Chondrocyte (in vitro differentiated cells): ENCODE measurements around the gene PTPMT1. TPM values are rescaled to one million over a fixed set of nuclear protein-coding genes. Genes with fewer than 3 reads are reported as not detected.
"Not testable (repeated sequence)": the region's sequence is repeated elsewhere in the genome, so short reads cannot be mapped to it uniquely, and the experiment has no call there.

Source experiments
- DNase-seq: peaks from one replicate; pipeline ENCODE4 v3.0.0; 2021; ENCODE audit warnings: mixed read lengths, low spot score
- H3K27ac Mint-ChIP-seq: one replicate; pipeline ENCODE4 v1.8.0; 2021; ENCODE audit warnings: mild to moderate bottlenecking, moderate library complexity, mixed read lengths; ENCODE audit not compliant: unreplicated experiment
- H3K27me3 Mint-ChIP-seq: 2 replicates; pipeline ENCODE4 v1.8.0; 2021; ENCODE audit warnings: low read depth, mixed read lengths
- H3K36me3 Mint-ChIP-seq: 2 replicates; pipeline ENCODE4 v1.8.0; 2021; ENCODE audit warnings: low read depth, mixed read lengths
- H3K4me1 Mint-ChIP-seq: 2 replicates; pipeline ENCODE4 v1.8.0; 2021; ENCODE audit warnings: low read depth, mild to moderate bottlenecking, mixed read lengths
- H3K4me3 Mint-ChIP-seq: one replicate; pipeline ENCODE4 v1.8.0; 2021; ENCODE audit warnings: mild to moderate bottlenecking, moderate library complexity, mixed read lengths; ENCODE audit not compliant: unreplicated experiment
- H3K9me3 Mint-ChIP-seq: 2 replicates; pipeline ENCODE4 v1.8.0; 2021; ENCODE audit warnings: low read depth, mixed read lengths
- total RNA-seq: library from RNA; stranded (reverse); gene quantifications from 3 replicates; pipeline ENCODE4 v1.2.1, GENCODE V29; 2021
- TF ChIP-seq, protein P1 (sequence below): fragments of 200-600 bp; sonication (generic); IDR thresholded peaks from 2 replicates; pipeline ENCODE4 v1.5.0; 2021; ENCODE audit warnings: antibody characterized with exemption, mild to moderate bottlenecking, moderate library complexity

Gene PTPMT1
- total RNA-seq, 1 donor from 2014 or later, result 43.5 TPM

DNA sequence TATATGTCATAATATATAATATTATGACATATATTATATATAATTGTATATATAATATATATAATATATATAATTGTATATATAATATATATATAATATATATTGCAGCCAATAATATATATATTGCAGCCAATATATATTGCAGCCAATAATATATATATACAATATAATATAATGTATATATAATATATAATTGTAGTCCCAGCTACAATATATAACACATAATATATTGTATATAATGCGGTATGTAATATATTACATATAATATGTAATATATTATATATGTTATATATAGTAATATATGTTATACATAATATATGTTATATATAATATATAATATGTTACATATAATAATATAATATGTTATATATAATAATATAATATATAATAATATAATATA, 6.7 kb upstream of the PTPMT1 start:
- DNase-seq, result no peak
- Mint-ChIP-seq H3K4me1 (peaks cover 2% of the 10 kb centered on the region), H3K27ac (no peak overlapping the region), H3K9me3 (no peaks in the 10 kb centered on the region), H3K36me3 (no peaks in the 10 kb centered on the region), H3K4me3 (no peak overlapping the region), H3K27me3 (no peaks in the 10 kb centered on the region)
- TF ChIP-seq, protein P1, sequence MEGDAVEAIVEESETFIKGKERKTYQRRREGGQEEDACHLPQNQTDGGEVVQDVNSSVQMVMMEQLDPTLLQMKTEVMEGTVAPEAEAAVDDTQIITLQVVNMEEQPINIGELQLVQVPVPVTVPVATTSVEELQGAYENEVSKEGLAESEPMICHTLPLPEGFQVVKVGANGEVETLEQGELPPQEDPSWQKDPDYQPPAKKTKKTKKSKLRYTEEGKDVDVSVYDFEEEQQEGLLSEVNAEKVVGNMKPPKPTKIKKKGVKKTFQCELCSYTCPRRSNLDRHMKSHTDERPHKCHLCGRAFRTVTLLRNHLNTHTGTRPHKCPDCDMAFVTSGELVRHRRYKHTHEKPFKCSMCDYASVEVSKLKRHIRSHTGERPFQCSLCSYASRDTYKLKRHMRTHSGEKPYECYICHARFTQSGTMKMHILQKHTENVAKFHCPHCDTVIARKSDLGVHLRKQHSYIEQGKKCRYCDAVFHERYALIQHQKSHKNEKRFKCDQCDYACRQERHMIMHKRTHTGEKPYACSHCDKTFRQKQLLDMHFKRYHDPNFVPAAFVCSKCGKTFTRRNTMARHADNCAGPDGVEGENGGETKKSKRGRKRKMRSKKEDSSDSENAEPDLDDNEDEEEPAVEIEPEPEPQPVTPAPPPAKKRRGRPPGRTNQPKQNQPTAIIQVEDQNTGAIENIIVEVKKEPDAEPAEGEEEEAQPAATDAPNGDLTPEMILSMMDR, result no peak

DNA sequence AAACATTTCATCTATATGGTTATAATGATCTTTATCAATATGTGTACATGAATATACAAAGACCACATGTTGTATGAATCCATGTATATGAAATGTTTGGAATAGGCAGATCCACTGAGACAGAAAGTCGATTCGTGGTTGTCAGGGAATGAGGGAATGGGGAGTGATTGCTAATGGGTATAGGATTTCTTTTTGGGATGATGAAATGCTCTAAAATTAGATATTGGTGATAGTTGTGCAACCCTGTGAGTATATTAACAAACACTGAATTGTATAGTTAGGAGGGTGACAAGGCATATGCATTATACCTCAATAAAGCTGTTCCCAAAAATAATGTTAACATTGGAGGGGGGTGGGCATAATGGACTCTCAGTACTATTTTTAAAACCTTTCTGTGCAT, 5.0 kb upstream of the PTPMT1 start:
- no peak overlapping the region for H3K27ac Mint-ChIP-seq
- H3K4me1 Mint-ChIP-seq, result peaks cover 8% of the 10 kb centered on the region
- no peak overlapping the region for H3K4me3 Mint-ChIP-seq
- no peaks in the 10 kb centered on the region for H3K27me3 Mint-ChIP-seq
- no peak for DNase-seq
- TF ChIP-seq, protein P1, result no peak
- no peaks in the 10 kb centered on the region for H3K36me3 Mint-ChIP-seq
- no peaks in the 10 kb centered on the region for H3K9me3 Mint-ChIP-seq

- DNase-seq, H3K9me3 Mint-ChIP-seq: not testable (repeated sequence)
- H3K4me1 Mint-ChIP-seq, result peaks cover 20% of the 10 kb centered on the region
Observed at GRCh38 chr11:47562393-47562792, 3.0 kb upstream of the PTPMT1 start.

GRCh38 chr11:47564366-47564765, 1.0 kb upstream of the PTPMT1 start:
- H3K4me1 Mint-ChIP-seq, result peaks cover 20% of the 10 kb centered on the region
- H3K36me3 Mint-ChIP-seq, H3K9me3 Mint-ChIP-seq, DNase-seq, H3K27ac Mint-ChIP-seq, H3K27me3 Mint-ChIP-seq: not testable (repeated sequence)
- H3K4me3 Mint-ChIP-seq, result peak overlapping the region; percentile 36

More at GRCh38 chr11:47562393-47562792, 3.0 kb upstream of the PTPMT1 start:
- not testable (repeated sequence) for H3K27ac Mint-ChIP-seq, H3K36me3 Mint-ChIP-seq, H3K27me3 Mint-ChIP-seq, H3K4me3 Mint-ChIP-seq

DNA sequence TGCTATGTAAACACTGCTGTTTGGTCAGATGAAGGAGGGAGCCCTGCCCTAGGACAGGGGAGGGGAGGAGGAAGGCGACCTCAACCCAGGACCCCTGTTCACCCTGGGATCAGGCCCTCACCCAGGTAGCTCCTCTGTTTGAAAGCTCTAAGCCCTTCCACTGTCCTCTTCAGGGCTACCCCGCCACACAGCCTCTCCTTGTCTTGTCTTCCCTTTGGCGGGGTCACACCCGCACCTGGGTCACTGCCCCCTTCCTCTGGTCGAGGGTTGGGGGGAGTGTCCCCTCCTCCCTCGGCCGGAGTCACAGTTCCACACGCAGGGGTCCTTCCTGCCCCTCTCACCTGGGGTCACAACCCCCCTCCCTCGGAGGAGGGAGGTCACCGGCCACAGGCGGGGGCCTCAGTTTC, 463 bp upstream of the PTPMT1 start:
- peaks cover 20% of the 10 kb centered on the region for H3K4me1 Mint-ChIP-seq
- TF ChIP-seq, protein P1, result no peak
- no peaks in the 10 kb centered on the region for H3K27me3 Mint-ChIP-seq
- H3K9me3 Mint-ChIP-seq, result no peaks in the 10 kb centered on the region
- no peak for DNase-seq
- peak overlapping the region; percentile 82 for H3K27ac Mint-ChIP-seq
- peaks cover 2% of the 10 kb centered on the region for H3K36me3 Mint-ChIP-seq
- H3K4me3 Mint-ChIP-seq, result peak overlapping the region; percentile 77

DNA sequence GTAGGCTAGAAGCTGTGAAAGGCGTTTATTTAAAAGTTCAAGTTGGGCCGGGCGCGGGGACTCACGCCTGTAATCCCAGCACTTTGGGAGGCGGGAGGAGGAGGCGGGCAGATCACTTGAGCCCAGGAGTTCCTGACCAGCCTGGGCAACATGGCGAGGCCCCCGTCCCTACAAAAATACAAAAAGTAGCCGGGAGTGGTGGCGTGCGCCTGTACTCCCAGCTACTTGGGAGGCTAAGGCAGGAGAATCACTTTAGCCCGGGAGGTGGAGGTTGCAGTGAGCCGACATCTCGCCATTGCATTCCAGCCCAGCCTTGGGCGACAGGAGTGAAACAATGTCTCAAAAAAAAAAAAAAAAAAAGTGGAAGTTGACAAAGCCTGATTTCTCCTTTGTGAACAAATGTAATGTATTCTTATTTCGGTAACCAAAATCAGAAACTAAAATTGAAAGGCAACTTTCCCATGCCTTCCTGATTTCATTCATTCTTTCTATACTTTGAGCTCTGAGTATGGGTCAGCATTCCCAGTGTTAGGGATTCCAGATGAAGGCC, 825 bp downstream of the PTPMT1 start:
- Mint-ChIP-seq H3K9me3 (no peaks in the 10 kb centered on the region), H3K27ac (peak overlapping the region; percentile 66), H3K4me1 (peaks cover 20% of the 10 kb centered on the region), H3K4me3 (peak overlapping the region; percentile 77), H3K36me3 (peaks cover 2% of the 10 kb centered on the region), H3K27me3 (no peaks in the 10 kb centered on the region)
- peak; percentile 30 for DNase-seq
- TF ChIP-seq, protein P1, result no peak
